Measurements from ENCODE around the gene PNKD.

PNKD gene

DNA sequence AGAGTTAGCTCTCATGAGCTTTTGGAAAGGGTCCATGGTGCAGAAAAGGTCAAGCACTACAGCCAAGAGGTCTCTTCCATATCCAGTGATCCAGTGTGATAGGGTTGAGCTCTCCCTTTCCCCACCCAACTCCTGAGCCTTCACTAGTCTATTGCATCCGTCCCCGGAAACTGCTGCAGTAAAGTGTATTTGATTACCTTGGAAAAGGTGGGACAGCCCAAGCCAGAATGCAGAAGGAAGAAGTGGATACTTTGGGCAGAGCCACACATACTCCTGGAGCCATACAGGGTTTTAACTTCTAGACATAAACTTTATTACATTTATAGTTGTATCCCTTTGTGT is 3.6 kb downstream of the PNKD start:
- DNase-seq: no peak

DNA sequence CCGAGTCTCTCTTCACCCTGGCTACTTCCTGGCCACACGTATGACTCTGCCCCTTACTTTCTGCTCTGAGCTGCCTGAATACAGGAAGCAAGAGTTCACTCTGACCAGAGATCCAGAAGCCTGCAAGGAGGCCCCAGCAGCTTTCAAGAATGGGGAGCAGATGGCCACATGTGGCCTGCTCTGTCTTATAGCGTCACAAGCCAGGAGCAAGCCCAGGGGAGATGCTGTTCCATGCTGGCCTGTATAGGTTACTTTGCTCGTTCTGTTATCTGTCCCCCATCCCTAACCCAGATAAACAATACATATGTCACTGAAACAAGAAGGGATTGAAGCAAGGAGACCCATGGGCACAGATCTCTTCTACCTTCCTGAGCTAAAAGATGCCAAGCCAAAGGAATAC is 4.3 kb downstream of the PNKD start:
- no peak for DNase-seq

DNA sequence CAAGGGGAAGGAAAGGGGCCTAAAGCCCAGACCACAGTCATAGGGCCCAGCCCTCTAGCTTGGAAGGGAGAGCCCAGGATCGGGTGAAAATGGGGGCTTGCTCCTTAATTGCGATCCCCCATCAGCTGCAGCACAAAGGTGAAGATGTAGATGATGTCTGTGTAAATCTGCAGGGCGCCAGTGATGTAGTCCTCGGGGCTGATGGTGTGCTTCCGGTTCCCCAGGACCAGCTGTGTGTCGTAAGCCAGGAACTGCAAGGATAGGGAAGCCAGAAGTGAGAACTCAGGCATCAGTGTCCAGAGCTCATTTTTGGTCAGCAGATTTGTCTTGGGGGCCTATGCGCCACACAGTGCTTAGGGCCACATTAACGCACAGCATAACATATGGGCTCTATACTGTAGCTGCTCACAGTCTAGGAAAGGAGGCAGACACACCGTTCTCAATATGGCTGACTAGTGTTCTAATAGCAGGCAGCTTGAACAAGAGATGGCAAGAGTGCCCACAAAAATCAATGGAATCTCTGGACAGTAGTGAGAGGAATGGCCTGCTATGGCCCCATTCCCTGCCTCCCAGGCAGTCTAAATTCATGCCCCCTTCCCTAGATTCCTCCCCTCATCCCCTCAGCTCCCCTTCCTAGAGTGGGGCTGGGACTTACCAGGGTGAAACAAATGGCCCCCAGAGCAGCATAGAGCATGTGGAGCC is 5.2 kb downstream of the PNKD start:
- no peak for DNase-seq

DNA sequence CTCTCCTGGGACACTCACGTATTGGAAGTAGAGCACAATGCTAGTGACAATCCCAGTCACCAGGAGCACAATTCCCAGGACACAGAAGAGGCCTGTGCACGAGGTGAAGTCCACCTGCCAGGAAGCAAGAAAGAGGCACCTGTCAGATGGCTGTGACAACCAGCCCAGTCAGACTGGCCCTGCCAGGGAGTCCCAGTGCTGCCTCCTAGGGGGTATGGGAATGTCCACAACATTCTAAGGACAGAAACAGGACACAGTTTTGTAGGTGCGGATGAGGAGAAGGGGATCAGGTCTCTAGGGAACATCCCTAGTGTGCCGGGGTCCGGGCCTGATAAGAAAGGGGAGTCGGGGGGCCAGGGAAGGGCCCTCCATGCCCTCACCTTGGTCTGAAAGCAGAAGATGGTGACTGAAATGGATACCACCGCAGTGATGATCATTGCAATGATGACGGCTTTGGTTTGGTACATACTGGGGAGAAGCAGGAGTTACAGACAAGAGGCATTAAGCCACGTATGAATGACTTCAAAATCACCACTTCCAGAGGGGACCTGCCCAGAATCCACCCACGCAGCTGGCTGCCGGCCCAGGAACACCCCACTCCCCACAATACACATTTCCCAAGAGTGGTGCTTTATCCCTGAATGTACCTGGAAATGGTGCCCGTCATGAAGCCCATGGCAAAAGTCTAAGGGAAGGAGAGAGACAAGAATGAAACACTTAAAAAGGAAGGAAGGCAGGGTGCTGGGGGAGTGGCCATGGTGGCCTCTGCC is 6.9 kb downstream of the PNKD start:
- DNase-seq: no peak

DNA sequence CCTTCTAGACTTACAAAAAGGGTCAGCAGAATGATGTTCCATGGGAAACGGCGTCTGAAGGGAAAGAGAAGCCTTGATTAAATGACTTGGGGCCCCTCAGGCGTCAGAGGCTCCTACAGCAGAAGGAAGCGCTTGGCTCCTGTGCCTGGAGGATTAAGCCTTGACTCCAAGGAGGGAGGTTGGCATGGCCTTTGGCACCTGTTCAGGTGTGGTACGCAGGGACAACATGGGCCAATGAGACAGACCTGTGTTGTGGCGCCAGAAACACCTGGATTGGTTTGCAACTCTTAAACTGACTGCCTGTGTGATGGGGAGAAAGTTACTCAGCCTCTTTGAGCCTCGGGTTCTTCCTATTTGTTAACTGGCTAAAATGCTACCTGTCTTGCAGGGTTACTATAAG is 7.6 kb downstream of the PNKD start:
- no peak for DNase-seq

DNA sequence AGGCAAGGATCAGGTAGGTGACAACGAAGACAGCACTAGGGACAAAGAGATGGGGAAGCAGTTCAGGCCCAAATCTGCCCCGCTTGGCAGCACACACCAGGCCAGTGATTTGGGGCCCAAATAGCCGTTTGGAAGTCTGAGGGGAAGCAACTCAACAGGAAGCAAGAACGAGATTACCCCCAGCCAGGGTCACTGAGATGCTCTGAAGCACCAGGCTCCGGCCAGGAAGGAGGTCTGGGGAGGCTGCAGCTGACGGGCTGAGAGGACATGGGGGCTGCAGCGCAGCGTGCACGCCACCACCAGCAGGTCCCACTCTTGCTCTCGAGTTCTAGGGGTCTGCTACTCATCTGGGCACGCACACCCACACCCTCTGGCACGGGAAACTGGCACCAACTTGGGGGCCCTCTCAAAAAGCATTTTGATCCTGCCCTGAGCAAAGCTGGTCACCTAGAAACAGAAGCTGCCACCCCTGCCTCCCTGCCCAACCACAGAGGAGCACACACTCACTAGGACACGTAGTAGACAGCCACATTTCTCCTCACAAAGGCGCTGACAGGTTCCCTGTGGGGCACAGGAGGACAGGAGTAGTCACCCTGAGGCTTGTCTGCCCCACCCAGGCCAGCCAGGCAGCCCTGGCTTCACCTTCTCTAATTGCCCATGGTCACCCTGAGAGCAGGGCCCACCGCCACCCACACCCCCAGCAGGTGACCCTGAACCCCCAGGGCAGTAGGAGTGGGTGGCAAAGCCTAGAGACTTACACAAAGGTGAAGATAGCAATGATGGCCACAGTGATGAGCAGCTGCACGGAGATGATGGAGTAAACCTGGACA is 8.4 kb downstream of the PNKD start:
- DNase-seq: no peak

DNA sequence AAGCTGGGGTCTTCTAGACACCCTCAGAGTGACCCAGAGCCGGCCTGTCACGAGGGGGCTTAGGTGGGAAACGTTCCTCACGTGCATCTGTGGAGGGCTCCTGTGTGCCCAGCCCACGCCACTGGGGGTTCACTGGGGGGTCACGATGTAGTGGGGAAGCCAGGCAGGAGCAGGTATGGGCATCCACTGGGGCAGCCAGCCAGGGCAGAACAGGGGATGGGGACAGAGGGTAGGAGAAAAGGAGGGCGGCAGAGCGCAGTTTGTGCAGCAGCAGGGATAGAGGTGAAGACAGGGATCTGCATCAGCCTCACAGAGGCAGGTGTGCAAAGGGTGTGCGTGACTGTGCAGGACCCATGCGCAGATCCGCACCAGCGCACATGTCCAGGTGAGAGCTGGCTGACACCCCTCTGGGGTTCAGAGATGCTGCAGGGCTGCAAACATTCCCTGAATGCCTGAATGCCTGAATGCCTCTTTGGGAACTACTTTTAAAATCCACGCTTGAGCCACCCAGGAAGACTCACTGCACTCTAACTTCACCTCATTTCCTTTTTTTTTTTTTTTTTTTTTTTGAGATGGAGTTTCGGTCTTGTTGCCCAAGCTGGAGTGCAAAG is 10.0 kb downstream of the PNKD start:
- DNase-seq: no peak

DNA sequence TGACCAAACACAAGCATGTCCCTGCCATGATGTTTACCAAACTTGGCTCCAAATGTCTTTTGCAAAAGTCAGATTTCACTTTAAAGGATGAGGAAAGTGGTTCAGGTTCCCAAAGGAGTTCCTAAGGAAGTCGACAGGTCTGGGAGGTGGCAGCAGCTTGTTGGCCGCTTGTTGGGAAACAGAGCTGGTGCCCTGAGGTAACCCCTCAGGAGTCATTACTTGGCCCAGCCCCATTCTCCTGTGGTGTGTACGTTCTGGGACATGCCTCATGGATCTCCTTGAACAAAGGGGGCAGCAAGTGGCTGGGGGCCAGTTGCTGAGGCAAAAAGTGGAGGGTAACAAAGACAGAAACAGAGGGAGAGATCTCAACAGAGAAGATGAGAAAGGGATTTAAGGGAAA is 11.1 kb downstream of the PNKD start:
- DNase-seq: no peak

DNA sequence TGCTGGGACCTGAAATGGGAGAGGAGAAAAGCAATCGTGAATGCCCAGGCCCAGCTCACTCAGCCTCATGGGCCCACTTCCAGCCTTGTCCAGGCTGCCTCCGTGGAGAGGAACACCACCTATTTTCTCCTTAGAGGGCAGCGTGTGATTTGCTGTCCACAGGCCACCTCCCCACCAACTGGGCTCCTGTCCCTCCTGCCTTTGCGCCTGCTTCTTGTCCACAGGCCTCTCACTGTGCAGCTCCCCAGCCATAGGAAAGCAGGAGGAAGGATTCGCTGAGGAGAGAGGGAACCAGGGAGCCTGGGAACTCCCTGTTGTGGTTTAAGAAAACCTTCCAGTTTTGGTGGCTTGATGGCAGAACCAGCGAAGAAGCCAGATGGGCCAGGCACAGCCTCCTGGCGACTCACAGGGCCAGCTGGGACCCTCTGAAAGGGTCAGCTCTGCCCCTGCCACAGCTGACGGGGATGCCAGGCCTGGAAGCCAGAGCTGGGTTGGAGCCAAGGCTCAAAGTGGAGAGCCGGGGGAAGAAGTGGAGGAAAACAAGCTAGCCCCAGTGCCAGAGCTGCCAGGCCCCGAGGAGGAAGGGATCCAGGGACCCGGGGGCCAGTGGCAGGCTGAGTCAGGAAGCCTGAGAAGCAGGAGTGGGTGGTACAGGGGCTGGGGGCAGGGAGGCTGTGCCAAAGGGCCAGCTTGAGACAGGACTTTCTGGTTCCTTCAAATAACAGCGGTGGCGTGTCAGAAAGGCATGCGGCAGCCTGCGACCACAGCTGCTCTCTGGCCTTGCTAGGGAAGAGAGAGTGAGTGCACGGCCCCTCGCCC is 12.1 kb downstream of the PNKD start:
- DNase-seq: no peak

DNA sequence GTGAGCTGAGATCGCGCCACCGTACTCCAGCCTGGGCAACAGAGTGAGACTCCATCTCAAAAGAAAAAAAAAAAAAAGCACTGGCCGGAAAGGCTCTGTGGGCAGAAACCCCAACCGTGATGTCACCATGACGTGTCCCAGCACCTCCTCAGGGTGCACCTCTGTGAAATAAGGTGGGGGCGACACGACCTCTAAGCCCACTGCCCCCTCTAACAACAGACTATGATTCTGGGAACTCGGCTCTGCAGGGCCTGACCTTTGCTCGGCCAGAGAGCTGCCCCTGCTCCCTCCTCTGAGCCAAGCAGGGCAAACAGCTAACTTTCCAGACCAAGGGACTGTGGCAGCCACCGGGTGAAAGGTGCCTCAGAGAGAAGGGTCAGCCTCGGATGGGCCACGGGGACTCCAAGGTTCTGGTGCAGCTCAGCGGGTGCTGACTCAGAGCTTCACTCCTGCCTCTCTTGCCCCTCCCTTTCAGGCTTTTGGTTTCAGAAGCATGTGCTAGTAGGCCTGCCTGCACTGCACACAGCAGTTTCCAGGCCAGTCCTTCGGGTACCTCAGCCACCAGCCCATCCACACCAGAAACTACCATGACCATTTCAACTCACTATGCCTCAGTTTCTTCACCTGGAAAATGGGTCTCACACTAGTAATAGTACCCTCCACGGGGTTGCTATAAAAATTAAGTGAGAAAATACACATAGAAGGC is 13.9 kb downstream of the PNKD start:
- peak; percentile 87 for DNase-seq

DNA sequence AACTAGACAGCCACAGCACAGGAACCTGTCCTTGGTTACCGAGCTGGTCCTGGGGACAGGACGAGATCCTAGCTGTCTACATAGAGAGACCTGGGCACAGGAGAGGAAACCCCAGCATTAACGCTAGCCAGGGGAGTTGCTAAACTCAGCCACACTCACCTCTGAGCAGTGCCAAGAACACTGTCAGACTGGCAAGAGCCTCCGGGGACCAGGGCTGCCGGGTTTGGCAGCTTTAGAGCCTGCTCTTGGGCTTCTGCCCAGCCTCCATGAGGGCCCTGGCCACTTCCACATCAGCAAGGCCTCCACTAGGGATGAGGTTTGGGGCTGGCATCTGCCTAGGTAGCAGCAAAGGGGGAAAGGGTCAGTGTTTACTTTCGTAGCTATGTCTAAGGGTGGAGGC is 15.3 kb downstream of the PNKD start:
- no peak for DNase-seq

DNA sequence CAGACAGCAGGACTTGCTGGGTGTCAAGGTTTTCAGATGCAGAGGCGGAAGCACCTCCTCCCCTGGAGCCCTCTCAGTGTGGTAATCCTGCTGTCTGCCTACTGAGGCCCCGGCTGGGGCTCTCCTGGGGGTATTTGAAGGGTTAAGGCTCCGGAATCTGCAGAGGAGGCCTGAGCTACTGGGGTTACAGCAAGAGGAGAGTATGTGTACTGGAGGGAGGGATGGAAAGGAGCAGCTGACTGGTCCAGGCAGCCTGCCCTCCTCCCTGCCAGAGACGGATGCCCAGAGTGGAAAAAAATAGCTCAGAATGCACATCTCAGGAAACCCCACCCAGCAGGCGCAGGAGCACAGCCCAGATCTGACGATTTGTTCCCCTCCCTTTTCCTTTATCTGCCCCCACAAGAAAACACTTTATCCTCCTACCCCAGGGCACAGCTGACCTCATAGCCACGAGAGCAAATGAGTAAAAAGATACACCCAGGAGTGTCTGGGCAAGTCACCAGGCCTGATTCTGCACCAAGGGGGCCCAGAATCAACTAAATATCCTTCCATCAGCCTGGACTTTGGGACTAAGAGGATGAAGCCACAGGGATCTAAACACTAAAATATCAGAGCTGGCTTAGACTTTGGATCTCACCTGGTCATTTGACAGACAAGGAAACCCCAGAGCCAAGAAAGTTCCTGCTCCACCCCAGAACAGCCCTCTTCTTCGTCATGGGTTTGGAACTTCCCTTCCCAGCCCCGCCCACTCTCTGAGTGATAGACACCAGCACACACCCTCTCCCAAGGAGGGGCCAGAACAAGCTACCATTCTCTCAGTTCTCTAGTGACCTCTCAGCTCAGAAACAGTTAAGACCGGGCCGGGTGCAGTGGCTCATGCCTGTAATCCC is 16.5 kb downstream of the PNKD start:
- peak; percentile 90 for DNase-seq

DNA sequence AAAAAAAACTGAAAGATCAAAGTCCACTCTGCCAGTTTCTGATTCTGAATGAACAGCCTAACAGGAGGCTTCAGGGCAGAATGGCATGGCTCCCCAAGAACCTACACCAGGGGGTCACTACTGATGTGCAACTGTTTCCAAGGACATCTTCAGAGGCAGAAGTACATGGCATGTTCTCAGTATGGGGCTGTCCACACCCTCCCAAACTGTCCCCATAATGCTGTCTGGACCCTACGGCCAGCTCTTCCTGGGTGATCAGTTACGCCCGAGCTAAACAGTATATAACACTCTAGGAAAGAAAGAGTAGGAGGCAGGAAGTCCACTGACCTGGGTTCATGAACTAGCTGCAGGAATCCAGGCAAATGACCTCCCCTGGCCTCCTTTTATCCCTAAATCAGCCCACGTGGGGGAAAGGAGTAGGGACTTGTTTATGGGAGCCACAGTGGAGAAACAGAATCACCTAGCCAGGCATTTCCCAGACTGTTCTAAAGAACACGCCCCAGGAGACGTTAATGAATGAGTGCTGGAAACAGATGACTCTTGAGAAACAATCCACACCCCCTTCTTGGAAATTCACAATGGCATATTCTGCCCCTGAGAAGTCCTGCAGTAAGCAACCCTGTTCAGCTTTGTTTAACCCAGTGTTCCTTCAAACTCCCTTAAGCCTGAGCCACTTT is 19.5 kb downstream of the PNKD start:
- DNase-seq: no peak

DNA sequence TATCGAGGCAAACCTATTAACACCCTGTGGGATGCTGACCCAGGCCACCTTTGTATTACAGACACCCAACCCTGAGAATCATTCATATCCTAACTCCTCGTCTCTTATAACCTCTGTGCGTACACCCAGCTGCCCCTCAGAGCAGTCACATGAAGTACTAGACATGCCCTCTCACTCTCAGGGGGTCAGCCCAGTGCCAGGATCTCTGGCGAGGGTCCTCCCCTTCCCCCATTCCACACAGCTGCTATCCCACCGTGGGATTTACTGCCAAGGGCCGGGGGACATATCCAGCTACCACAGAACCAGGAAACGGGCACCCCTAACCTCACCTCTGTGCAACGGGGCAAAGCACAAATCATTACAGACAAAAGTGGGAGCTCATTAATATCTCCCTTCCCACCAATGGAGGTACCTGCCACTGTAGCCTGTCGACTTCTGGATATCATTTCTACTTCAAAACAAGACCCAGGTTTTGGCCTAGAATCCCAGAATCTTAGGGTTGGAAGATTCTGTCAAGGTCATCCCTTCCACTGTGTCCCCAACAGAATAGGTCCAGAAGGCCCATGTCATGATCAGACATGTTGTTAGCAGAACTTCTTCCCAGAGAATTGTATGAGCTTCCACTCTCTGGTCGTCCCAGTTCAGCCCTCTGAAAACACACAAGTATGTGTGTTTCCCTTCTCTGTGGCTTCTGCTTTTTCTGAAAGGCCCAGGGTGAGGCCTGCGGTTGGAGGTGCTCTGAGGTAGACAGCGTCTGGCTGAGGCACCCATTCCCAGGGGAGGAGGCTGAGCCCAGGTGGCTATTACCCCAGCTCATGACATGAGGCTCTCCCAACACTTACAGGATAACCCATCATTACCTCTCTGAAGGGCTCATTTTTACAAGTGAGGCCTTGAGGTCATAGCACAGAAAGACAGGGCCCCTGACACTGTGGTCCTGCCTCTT is 20.3 kb downstream of the PNKD start:
- peak; percentile 58 for DNase-seq

DNA sequence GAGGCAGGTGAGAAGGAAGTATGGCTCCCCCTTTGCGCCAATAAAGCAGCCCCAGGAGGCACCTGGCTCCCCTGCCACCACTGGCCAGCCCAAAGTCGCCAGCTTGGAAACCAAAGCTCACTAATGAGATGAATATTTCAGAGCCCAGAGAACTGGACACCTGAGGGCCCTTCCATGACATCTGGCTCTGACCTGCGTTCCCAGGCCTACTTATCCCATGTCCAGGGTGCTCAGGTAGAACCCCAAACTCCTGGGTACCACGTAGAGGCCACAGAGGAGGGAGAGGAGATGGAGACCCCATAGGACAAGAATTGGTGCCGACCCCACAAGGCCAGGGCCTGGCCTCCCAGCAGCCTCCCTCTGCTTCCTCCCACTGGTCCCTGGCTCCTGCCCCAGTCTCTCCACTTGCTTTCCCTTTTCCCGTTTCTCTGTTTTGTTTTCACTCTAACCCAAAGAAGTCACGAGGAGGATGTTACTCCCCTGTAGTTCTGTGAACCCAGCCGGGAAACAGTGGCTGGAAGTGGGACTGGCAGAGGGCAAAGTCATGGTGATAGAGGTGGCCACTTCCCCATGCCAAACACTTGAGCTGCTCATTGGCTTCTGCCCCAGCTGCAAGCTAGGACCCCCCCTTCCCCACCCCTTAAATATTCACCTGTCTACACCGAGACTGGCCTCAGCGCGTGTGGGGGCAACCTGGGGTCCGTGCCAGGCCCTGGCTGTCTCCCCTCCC is 21.2 kb downstream of the PNKD start:
- no peak for DNase-seq

DNA sequence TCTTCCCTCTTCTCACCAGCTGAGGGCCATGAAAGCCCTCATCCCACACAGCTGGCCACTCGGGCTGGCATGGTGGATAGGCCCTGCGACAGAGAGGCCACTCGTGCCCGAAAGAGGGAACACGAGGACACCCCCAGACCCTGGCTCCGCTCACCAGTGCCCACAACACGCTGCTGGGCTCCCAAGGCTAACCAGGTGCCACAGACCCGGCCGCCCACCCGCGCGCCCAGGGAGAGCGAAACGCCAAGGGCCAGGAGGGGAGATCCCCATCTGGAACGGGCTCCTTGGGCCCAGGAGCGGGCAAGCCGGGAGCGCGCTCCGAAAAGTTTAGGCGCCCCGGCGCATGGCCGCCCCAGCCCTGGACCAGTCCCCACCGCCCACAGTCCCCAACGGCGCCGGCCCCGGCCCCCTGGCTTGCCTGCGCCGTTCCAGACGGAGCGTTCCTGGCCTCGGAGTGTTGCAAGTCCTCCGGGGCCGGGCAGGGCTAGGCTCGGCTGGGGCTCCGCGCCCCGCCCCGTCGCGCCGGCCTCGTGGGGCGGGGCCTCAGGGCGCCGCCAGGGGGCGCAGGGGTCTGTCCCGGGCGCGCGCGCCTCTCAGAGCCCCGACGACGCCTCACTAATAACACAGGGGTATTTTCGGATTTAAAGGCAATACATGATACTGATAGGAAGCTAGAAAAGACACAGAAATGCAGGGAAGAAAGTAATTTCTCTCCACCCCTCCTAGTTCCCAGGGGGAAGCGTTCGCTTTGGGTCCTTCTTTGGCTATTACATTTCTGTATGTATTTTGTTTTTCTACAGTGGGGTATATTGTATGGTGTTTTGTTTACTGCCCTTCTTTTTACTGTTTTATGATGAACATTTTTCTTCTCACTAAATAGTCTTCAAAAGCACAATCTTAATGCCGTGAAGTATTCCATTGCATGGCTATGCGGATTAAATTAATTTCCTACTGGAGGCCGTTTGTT is 22.0 kb downstream of the PNKD start, which contains the start of gene TMBIM1:
TMBIM1 (minus strand) TSS at position 456 of the 967 bp plus-strand sequence. CDS start 10,362 bp downstream, outside the sequence.
- peak; percentile 87 for DNase-seq
